ENCODE measurements around the gene NUDT7.

Gene NUDT7

GRCh38 chr16:77729951-77730350 is 7.6 kb downstream of the NUDT7 start:
- DNase-seq (ENCODE audit: low read depth): no peak

GRCh38 chr16:77732241-77732946 is 10.1 kb downstream of the NUDT7 start:
- no peak for DNase-seq (ENCODE audit: low read depth)

GRCh38 chr16:77736879-77737278 is 14.6 kb downstream of the NUDT7 start:
- no peak for DNase-seq (ENCODE audit: low read depth)

DNA sequence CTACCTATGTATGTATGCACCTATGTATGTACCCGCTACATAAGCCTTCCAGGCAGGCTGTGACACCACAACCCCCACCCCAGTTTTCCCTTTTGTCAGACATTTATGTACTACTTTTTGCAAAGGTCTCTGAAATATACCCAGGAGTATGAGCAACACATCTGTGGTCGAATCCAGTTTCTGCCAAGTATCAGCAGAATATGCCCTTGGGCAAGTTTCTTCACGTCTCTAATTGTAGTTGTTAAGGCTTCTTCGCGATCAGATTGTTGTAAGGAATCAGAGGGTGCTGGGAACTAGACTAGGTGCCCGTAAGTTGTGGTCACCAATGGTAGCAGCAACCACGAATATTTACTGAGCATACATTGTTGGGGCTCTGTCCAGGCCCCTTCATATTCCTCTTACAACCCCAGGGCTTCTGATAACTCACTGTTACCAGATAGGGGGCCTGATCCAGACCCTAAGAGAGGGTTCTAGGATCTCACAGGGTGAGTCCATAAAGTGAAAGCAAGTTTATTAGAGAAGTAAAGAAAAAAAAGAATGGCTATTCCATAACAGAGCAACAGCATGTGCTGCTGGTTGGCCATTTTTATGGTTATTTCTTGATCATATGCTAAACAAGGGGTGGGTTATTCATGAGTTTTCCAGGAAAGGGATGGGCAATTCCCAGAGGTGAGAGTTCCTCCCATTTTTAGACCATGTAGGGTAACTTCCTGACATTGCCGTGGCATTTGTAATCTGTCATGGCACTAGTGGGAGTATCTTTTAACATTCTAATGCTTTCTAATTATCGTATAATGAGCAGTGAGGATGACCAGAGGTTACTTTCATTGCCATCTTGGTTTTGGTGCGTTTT is 16.6 kb downstream of the NUDT7 start:
- no peak for DNase-seq (ENCODE audit: low read depth)

- no peak for DNase-seq (ENCODE audit: low read depth)
Measured at GRCh38 chr16:77739559-77739892, 17.2 kb downstream of the NUDT7 start.

GRCh38 chr16:77744141-77744540 is 21.8 kb downstream of the NUDT7 start:
- no peak for DNase-seq (ENCODE audit: low read depth)

DNA sequence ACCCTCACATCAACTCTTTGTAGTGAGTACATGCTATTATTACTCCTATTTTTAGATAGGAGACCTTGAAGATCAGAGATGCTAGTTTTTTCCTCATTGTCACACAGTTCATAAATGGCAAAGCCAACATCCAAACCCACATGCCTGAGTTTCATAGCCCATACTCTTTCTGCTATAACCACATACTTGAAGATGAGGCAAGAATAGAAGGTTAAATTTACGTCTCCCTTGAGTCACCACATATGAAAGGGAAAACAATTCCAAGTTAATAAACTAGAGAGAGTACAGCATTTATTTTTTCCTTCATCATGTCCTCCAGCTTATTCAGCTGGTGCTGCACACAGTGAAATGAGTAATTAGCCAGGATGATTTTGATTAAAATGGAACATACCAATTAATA is 23.7 kb downstream of the NUDT7 start:
- no peak for DNase-seq (ENCODE audit: low read depth)

DNA sequence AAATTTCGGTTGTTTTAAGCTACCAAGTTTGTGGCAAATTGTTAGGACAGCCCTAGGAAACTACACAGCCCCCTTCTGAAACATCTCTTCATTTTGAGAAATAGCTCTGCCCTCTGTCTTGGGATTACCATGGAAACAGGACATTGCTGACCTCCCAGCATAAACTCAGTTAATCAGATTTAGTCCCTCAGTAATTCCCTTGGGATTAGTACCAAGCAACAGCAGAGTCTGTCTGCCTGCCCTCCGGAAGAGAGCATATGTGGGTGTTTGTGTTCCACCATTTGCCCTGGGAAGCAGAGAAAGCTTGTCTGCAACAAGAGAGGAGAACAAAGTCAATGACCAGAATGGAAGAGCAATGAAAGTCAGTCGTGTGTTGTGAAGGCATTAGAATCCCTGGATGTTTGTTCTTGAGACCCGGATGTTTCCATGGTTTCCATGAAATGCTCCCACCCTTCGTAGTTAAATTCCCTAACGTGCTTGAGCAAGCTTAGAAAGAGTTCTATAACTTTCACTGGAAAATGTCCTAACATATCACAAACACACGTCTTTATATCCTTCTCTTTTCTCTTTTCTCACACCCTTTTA is 26.2 kb downstream of the NUDT7 start:
- no peak for DNase-seq (ENCODE audit: low read depth)

DNA sequence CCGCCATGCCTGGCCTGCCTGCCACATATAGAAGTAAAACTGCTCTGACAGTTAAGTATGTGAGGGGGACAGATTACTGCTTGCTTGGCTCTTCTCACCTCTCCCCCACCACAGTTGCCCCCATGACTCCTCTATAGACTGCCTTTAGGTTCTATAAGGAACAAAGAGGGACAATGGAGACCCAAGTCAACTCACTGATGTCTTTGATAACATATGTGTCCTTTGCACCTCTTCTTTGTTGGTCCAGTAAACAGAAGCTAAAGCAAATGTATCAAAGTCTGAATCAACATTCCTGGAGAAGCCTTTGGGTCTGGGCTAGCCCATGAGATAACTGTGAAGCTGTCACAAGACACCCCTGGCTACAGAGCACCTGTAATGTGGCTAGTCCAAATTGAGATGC is 27.1 kb downstream of the NUDT7 start:
- DNase-seq (ENCODE audit: low read depth): no peak

- DNase-seq (ENCODE audit: low read depth): no peak
Measured at GRCh38 chr16:77758046-77758445, 35.7 kb downstream of the NUDT7 start.

GRCh38 chr16:77758508-77758907 is 36.2 kb downstream of the NUDT7 start:
- DNase-seq (ENCODE audit: low read depth): no peak

- no peak for DNase-seq (ENCODE audit: low read depth)
Measured at GRCh38 chr16:77759201-77759600, 36.9 kb downstream of the NUDT7 start.

- DNase-seq (ENCODE audit: low read depth): no peak
Measured at GRCh38 chr16:77759821-77760220, 37.5 kb downstream of the NUDT7 start.

GRCh38 chr16:77760800-77761199 is 38.5 kb downstream of the NUDT7 start:
- DNase-seq (ENCODE audit: low read depth): no peak

DNA sequence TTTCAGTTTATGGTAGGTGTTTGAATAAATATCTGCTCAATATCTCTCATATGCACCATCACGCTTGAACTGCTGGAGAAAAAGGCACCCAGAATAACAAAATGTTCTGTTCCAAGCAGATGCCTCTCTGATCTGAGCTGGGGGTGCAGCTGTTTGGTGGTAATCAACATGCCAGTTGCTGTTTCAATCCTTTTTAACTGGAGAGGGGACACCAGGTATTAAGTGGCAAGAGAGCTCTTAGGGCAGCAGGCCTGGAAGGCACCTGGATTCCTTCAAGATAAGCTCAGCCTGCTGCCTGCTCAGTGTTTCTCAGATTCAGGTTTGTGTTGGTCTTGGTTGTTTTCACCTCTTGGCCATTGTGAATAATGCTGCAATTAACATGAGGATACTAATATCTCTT is 38.9 kb downstream of the NUDT7 start:
- DNase-seq (ENCODE audit: low read depth): no peak

DNA sequence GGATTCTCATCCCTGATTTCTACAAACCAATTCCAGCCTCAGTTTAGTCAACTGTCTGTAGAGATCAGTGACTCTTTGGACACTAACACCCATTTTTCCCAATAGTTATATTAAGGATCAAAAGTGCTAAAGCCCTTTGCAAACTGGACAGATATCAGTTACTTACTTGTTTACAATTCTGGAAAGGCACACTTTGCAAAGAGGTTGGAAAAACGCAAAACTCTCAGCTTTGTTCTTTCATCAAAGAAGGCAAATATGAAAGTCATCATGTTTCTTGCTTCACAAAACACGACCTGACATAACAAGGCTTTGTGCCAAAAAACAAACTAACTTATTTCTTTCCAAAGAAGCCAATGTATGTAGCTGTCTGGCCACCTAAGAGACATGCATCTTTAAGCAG is 39.9 kb downstream of the NUDT7 start:
- DNase-seq (ENCODE audit: low read depth): no peak

GRCh38 chr16:77763994-77764393 is 41.7 kb downstream of the NUDT7 start:
- DNase-seq (ENCODE audit: low read depth): no peak

DNA sequence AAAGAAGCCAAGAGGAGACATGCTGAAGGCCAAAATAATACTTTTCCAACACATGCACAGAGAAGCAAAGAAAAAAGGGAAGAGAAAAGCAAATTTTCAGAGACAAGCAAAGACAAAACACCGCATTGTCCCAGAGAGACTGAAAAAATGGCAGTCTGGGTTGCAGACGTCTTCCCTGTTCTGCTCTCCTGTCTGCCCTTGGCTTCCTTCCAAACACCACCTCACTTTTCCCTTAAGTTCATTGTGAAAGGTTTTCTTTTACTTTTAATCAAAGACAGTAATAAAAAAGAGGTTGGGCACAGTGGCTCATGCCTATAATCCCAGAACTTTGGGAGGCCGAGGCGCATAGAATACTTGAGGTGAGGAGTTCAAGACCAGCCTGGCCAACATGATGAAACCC is 44.9 kb downstream of the NUDT7 start:
- DNase-seq (ENCODE audit: low read depth): no peak

DNA sequence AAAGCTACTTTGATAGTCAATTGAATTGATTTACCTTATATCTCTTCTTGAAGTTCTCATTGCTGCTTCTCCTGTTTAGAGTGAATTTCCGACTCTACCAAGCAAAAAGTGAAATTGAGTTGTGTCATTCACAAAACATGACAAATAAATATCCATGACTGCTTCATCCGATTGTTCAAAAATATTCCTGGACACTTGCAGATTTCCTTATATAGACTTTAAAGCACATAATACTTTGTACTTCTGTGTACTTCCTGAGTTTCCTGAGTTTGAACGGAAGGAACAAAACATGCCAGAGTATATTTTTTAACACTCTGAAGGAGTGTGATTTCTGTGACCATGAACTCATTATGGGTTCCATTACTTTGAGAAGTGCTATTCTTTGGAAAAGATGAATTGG is 45.5 kb downstream of the NUDT7 start:
- DNase-seq (ENCODE audit: low read depth): no peak

DNA sequence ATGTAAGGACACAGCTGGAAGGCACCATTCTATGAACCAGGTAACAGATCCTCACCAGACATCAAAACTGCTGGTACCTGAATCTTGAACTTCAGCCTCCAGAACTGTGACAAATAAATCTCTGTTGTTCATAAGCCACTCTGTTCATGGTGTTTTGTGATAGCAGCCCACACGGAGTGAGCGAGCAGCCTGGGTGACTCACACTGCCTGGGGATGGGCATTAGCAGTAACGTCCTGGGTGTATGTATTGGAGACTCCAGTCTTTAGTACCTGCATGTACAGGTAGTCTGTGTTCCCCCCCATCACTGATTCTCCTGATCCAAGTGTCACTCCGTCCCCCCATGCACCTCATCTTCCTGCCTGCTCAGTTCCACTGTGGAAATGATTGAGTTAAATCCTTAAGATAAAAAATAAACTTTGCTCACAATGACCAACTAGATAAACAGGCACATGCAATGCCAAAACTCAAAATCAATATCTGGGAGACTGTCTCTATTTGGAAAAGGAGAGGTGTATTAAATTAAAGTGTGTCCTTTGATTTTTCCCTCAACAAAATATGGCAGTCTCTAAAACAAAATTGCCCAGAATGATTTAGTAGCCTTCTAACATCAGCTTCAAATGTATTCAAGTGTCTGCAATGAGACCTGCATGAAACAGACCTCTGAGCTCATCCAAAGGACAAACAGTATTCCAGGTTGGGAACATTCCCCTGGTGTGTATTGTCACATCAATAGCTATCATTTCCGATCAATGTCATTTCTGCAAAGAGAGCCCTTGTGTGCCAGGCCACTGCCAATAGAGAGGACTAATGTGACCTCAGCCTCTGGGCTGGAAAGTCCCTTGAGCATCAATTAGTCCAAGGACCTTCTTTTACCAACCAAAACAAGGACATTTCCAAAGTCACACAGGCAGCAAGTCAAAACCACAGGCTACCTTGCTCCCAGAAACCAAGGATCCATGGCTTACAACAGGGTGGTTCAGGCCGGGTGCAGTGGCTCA is 53.9 kb downstream of the NUDT7 start:
- no peak for DNase-seq (ENCODE audit: low read depth)

DNA sequence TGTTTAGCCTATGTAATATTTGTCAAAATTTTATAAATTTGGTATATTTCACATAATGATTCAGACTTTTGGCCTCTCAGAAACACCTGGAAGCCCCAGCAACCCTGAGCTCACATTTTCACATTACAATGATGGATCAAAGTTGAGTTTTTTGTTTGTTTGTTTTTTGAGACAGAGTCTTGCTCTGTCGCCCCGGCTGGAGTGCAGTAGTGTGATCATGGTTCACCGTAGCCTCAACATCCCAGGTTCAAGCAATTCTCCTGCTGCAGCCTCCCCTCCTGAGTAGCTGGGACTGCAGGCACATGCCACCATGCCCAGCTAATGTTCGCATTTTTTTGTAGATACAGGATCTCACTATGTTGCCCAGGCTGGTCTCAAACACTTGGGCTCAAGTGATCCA is 55.4 kb downstream of the NUDT7 start:
- no peak for DNase-seq (ENCODE audit: low read depth)

GRCh38 chr16:77780378-77780837 is 58.1 kb downstream of the NUDT7 start:
- DNase-seq (ENCODE audit: low read depth): no peak

Data from stimulated activated CD8-positive, alpha-beta memory T cell treated with anti-CD3 and anti-CD28 coated beads, Interleukin-12 subunit alpha, Interleukin-12 subunit beta, amount 100 ng/mL, for 4 hours (primary cell).